Adrenal gland (tissue), 12 donors: ENCODE results near the gene CMYA5. TPM values are rescaled to one million over a fixed set of nuclear protein-coding genes. Genes with fewer than 3 reads are reported as not detected.
"Not testable (repeated sequence)": the region's sequence is repeated elsewhere in the genome, so short reads cannot be mapped to it uniquely, and the experiment has no call there.

Source experiments
- DNase-seq, 7 donors: peaks; one replicate each; pipeline ENCODE4 v3.0.0-alpha.2; 2019 to 2020
- H3K27ac ChIP-seq, 5 donors: fragments of 200-600 bp; sonication (generic) in 4 of 5; 1 replicate in 3 of 5; 2 replicates in 2 of 5; pipeline versions ENCODE4 v1.5.1 to v1.8.0; 2016 to 2020; ENCODE audit warnings: mild to moderate bottlenecking in 1 of 5
- H3K27me3 ChIP-seq: fragments of 200-600 bp; 2 replicates; pipeline ENCODE4 v1.8.0; 2021
- H3K36me3 ChIP-seq, 2 donors: fragments of 200-600 bp; replicated peaks in 1 of 2; 1 replicate in 1 of 2; 2 replicates in 1 of 2; pipeline versions ENCODE4 v1.5.1 to v1.8.0; 2018 to 2022
- H3K4me1 ChIP-seq, 2 donors: fragments of 200-600 bp; replicated peaks in 1 of 2; 1 replicate in 1 of 2; 2 replicates in 1 of 2; pipeline versions ENCODE4 v1.5.1 to v1.8.0; 2018 to 2021
- H3K4me3 ChIP-seq, 4 donors: fragments of 200-600 bp; sonication (generic) in 3 of 4; one replicate each; pipeline ENCODE4 v1.5.1; 2016 to 2018
- H3K9me3 ChIP-seq, 3 donors: fragments of 200-600 bp; sonication (generic) in 1 of 3; replicated peaks in 1 of 3; 1 replicate in 2 of 3; 2 replicates in 1 of 3; pipeline versions ENCODE4 v1.5.1 to v1.8.0; 2016 to 2021
- CTCF ChIP-seq, 6 experiments: fragments of 450-650 bp in 4 of 6; fragments of 200-600 bp in 2 of 6; sonication (generic) in 1 of 6; IDR thresholded peaks; 1 replicate in 5 of 6; 2 replicates in 1 of 6; pipeline versions ENCODE4 v1.5.1 to v1.8.0; 2016 to 2021; ENCODE audit warnings: antibody characterized with exemption in 6 of 6, mild to moderate bottlenecking in 2 of 6, moderate library complexity in 1 of 6
- POLR2A ChIP-seq, 2 donors: fragments of 450-650 bp; IDR thresholded peaks; one replicate each; pipeline ENCODE4 v1.6.1; 2017; ENCODE audit warnings: antibody characterized with exemption in 2 of 2, mild to moderate bottlenecking in 2 of 2, moderate library complexity in 1 of 2
- WGBS, 4 donors: extraction: QIAGEN DNeasy Blood & Tissue Kit in 2 of 4; methylation state at CpG; one replicate each; pipeline versions ENCODE4 v1.1.5 to v1.1.7; 2013 to 2017; 5-methylcytosine and 5-hydroxymethylcytosine counted together
- intact Hi-C, 2 donors: fragments of 100-400 bp; cut with DNase I; formaldehyde crosslinking; loops; one replicate each; pipeline versions ENCODE4 v1.14.1 to v1.15.0; 2022 to 2023
- polyA plus RNA-seq, 3 donors: library from polyadenylated mRNA; stranded (reverse); fragments of 200-250 nt in 2 of 3; fragments of 350-450 nt in 1 of 3; fragmentation: Illumina TruSeq in 1 of 3; extraction: RNeasy Lipid Tissue Mini Kit (QIAGEN cat#74804) in 1 of 3; gene quantifications; one replicate each; pipeline ENCODE4 v1.2.3, GENCODE V29; 2013 to 2014
- total RNA-seq, 9 donors: library from RNA; depleted of rRNA in 4 of 9; stranded (reverse); fragments of >200 nt in 4 of 9; fragments of 120-200 nt in 1 of 9; fragmentation: NEBNext Ultra II Directional in 1 of 9; extraction: Animal tissue kit (Norgen Biotek cat#: 25700) in 1 of 9; gene quantifications; one replicate each; pipeline versions ENCODE4 v1.1.0 to v1.2.4, GENCODE V29; 2013 to 2023
- donor health status: healthy with polysubstance abuse.
- donor health status: Bipolar disorder and iron deficiency.
- donor health status: DM: yes; HTN: yes; CAD: no.
- donor health status: DM: no; HTN: no; CAD: no.
- donor health status: DM: no; HTN: no; CAD: no.
- donor health status: DM: yes; HTN: yes; CAD: no.

CMYA5 gene
- total and polyA plus RNA-seq, 12 donors: 0.11 to 5.6 (median 0.40) TPM

GRCh38 chr5:79653843-79654242 is 35.8 kb upstream of the CMYA5 start:
- Histone ChIP-seq H3K9me3 (peaks cover 0 to 12% (median 0%) of the 10 kb centered on the region in 3 donors), H3K4me1 (no peaks in the 10 kb centered on the region), H3K4me3 (no peak overlapping the region), H3K27me3 (no peaks in the 10 kb centered on the region), H3K27ac (no peak overlapping the region), H3K36me3 (peaks cover 0 to 18% of the 10 kb centered on the region in 2 donors)
- TF ChIP-seq CTCF (IDR thresholded peaks at IDR 0.05) (no peak), POLR2A (IDR thresholded peaks at IDR 0.05) (no peak)
- no peak for DNase-seq
- 95 to 98% (median 96%) methylated on average over 6 of the region's 6 CpGs for whole genome bisulfite sequencing, 4 donors
- intact Hi-C loops: no loop called here

GRCh38 chr5:79663212-79663611 is 26.4 kb upstream of the CMYA5 start:
- no peaks in the 10 kb centered on the region for H3K4me1 ChIP-seq
- H3K27me3 ChIP-seq: no peaks in the 10 kb centered on the region
- WGBS, 4 donors: 78 to 97% (median 92%) methylated on average over 3 of the region's 3 CpGs
- intact Hi-C loops: no loop called here
- H3K36me3 ChIP-seq: peaks cover 0 to 7% of the 10 kb centered on the region in 2 donors
- H3K9me3 ChIP-seq: no peaks in the 10 kb centered on the region
- H3K27ac ChIP-seq: no peak overlapping the region
- DNase-seq: no peak
- TF ChIP-seq CTCF (IDR thresholded peaks at IDR 0.05) (no peak), POLR2A (IDR thresholded peaks at IDR 0.05) (no peak)
- no peak overlapping the region for H3K4me3 ChIP-seq

GRCh38 chr5:79666758-79667157 is 22.9 kb upstream of the CMYA5 start:
- no peak for TF ChIP-seq POLR2A (IDR thresholded peaks at IDR 0.05)
- TF ChIP-seq CTCF (IDR thresholded peaks at IDR 0.05): no peak
- Histone ChIP-seq H3K27ac (no peak overlapping the region), H3K27me3 (no peaks in the 10 kb centered on the region), H3K4me3 (no peak overlapping the region), H3K9me3 (no peaks in the 10 kb centered on the region), H3K36me3 (peaks cover 0 to 28% of the 10 kb centered on the region in 2 donors), H3K4me1 (no peaks in the 10 kb centered on the region)
- 89 to 94% (median 92%) methylated on average over 3 of the region's 3 CpGs for WGBS, 4 donors
- no peak for DNase-seq
- intact Hi-C loops: no loop called here

GRCh38 chr5:79672392-79672791 is 17.2 kb upstream of the CMYA5 start:
- Histone ChIP-seq H3K4me3 (no peak overlapping the region), H3K4me1 (no peaks in the 10 kb centered on the region), H3K27ac (no peak overlapping the region), H3K27me3 (no peaks in the 10 kb centered on the region), H3K9me3 (no peaks in the 10 kb centered on the region), H3K36me3 (peaks cover 0 to 40% of the 10 kb centered on the region in 2 donors)
- TF ChIP-seq POLR2A (IDR thresholded peaks at IDR 0.05) (no peak), CTCF (IDR thresholded peaks at IDR 0.05) (no peak)
- DNase-seq: no peak
- intact Hi-C loops: no loop called here
- 89 to 94% (median 91%) methylated on average over 2 of the region's 2 CpGs for WGBS, 4 donors

GRCh38 chr5:79676354-79676753 is 13.3 kb upstream of the CMYA5 start:
- H3K4me1 ChIP-seq, H3K27ac ChIP-seq, H3K27me3 ChIP-seq, H3K4me3 ChIP-seq, intact Hi-C loops, H3K9me3 ChIP-seq: not testable (repeated sequence)
- H3K36me3 ChIP-seq: peaks cover 0 to 38% of the 10 kb centered on the region in 2 donors
- WGBS, 4 donors: 82 to 88% (median 85%) methylated on average over 6 of the region's 6 CpGs
- peak in 1 of 7 donors; percentile 20 for DNase-seq

GRCh38 chr5:79682102-79682501 is 7.5 kb upstream of the CMYA5 start:
- intact Hi-C loops, H3K27ac ChIP-seq, H3K9me3 ChIP-seq, H3K27me3 ChIP-seq, DNase-seq, H3K4me1 ChIP-seq, H3K4me3 ChIP-seq: not testable (repeated sequence)
- 91 to 98% (median 94%) methylated on average over 3 of the region's 3 CpGs for WGBS, 4 donors
- peaks cover 0 to 30% of the 10 kb centered on the region in 2 donors for H3K36me3 ChIP-seq
